HG03571 (cell line): ENCODE data around the gene IFNAR2.

Experiments
- ATAC-seq: cut with Tn5 transposase; IDR thresholded peaks from one replicate; pipeline ENCODE4 v1.9.1; 2021; ENCODE audit not compliant: unreplicated experiment

Gene IFNAR2

GRCh38 chr21:33229784-33230544 lies at the start of gene IFNAR2:
Gene IFNAR2 (plus strand): TSS chr21:33229938. CDS start chr21:33241923, 11,985 bp downstream.
- peak; percentile 69 for ATAC-seq

- no peak for ATAC-seq
These were observed 43.9 kb upstream of the IFNAR2 start for GRCh38 chr21:33185852-33186251.

GRCh38 chr21:33187276-33187675 lies 42.5 kb upstream of the IFNAR2 start:
- ATAC-seq: no peak

- ATAC-seq: no peak
These were observed 40.5 kb upstream of the IFNAR2 start for GRCh38 chr21:33189237-33189636.

GRCh38 chr21:33189824-33190223 lies 39.9 kb upstream of the IFNAR2 start:
- no peak for ATAC-seq

- no peak for ATAC-seq
These were observed 32.8 kb upstream of the IFNAR2 start for GRCh38 chr21:33196941-33197374.

- no peak for ATAC-seq
These were observed 32.2 kb upstream of the IFNAR2 start for GRCh38 chr21:33197496-33197895.

GRCh38 chr21:33198346-33199099 lies 31.2 kb upstream of the IFNAR2 start:
- no peak for ATAC-seq

GRCh38 chr21:33199100-33199464 lies 30.7 kb upstream of the IFNAR2 start:
- no peak for ATAC-seq

- ATAC-seq: peak; percentile 64
These were observed 30.1 kb upstream of the IFNAR2 start for GRCh38 chr21:33199516-33200217.

GRCh38 chr21:33201956-33202355 lies 27.8 kb upstream of the IFNAR2 start:
- ATAC-seq: no peak

- no peak for ATAC-seq
These were observed 27.0 kb upstream of the IFNAR2 start for GRCh38 chr21:33202464-33203363.

- ATAC-seq: no peak
These were observed 26.4 kb upstream of the IFNAR2 start for GRCh38 chr21:33203371-33203724.

- no peak for ATAC-seq
These were observed 24.3 kb upstream of the IFNAR2 start for GRCh38 chr21:33205476-33205875.

GRCh38 chr21:33206771-33207281 lies 22.9 kb upstream of the IFNAR2 start:
- no peak for ATAC-seq

- ATAC-seq: no peak
These were observed 22.1 kb upstream of the IFNAR2 start for GRCh38 chr21:33207449-33208149.

GRCh38 chr21:33208534-33208933 lies 21.2 kb upstream of the IFNAR2 start:
- no peak for ATAC-seq

- ATAC-seq: no peak
These were observed 18.4 kb upstream of the IFNAR2 start for GRCh38 chr21:33211305-33211704.

- no peak for ATAC-seq
These were observed 18.0 kb upstream of the IFNAR2 start for GRCh38 chr21:33211732-33212131.
